Stimulated activated naive CD8-positive, alpha-beta T cell treated with anti-CD3 and anti-CD28 coated beads, Interleukin-15, Interleukin-2, amounts not matched to agents 100 ng/mL and 50 ng/mL, for 24 hours (primary cell): ENCODE results near the gene FRG1.
"Not testable (repeated sequence)": the region's sequence is repeated elsewhere in the genome, so short reads cannot be mapped to it uniquely, and the experiment has no call there.

Experiments used
- H3K27ac Mint-ChIP-seq: one replicate; pipeline ENCODE4 v1.8.0; 2021; ENCODE audit warnings: mild to moderate bottlenecking, mixed read lengths
- H3K27me3 Mint-ChIP-seq: one replicate; pipeline ENCODE4 v1.8.0; 2021; ENCODE audit warnings: mixed read lengths
- H3K36me3 Mint-ChIP-seq: one replicate; pipeline ENCODE4 v1.8.0; 2021; ENCODE audit warnings: low read depth, mixed read lengths
- H3K4me1 Mint-ChIP-seq: one replicate; pipeline ENCODE4 v1.8.0; 2021; ENCODE audit warnings: low read depth, mixed read lengths
- H3K4me3 Mint-ChIP-seq: one replicate; pipeline ENCODE4 v1.8.0; 2021; ENCODE audit warnings: mild to moderate bottlenecking, mixed read lengths
- H3K9me3 Mint-ChIP-seq: one replicate; pipeline ENCODE4 v1.8.0; 2021; ENCODE audit warnings: mixed read lengths

The FRG1 gene

DNA sequence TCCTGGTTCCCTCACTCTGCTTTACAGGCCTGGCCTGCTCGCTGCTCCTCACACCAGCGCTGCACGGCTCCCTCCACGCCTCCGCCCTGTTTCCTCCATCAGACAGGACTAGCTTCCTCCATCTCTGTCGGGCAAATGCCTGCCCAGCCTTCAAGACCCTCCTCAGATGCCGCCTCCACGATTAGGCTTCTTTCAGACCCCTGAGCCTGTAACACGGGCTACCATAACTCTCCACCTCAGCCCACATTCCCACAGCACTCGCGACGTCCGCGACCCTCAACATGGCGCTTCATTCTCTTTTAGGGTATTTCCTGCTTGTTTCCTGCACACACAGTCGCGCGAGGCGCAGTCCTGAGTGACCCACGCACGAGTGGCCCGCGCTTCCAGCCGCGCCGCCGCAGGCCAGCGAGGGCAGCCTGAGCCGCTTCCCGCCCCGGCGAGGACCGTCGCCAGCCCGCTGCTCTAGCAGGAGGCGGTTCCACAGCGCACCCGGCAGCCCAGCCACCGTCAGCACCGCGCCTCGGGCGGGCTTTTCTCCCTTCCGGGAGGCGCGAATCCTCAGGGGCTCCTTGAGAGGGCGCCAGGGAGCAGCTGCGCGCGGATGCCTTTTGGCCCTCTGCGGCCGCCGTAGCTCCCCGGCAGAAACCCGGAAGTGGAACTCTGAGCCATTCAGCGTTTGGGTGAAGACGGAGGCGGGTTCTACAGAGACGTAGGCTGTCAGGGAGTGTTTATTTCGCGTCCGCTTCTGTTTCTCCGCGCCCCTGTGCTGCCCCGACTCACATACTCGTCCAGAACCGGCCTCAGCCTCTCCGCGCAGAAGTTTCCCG, at the start of gene FRG1:
Gene FRG1 (plus strand): TSS at position 695 of the 827 bp plus-strand sequence. CDS start 138 bp downstream, outside the sequence.
- Mint-ChIP-seq H3K4me3 (peak within 1 kb of the TSS; percentile 96), H3K36me3 (peaks cover 53% of the 10 kb centered on the region), H3K27me3 (no peaks in the 10 kb centered on the region), H3K9me3 (peaks cover 11% of the 10 kb centered on the region), H3K27ac (peak within 1 kb of the TSS; percentile 97), H3K4me1 (peaks cover 54% of the 10 kb centered on the region)

DNA sequence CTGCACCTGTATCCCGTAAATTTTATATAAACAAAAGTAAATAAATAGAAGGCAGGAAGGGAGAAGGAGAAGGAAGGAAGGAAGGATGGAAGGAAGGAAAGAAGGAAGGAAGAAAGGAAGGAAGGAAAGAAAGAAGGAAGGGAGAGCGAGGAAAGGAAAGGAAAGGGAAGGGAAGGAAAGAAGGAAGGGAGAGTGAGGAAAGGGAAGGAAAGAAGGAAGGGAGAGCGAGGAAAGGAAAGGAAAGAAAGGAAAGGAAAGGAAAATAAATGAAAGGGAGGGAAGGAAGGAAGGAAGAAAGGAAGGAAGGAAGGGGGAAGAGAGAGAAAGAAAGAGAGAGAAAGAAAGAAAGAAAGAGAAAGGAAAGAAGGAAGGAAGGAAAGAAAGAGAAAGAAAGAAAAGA, 43.0 kb upstream of the FRG1 start:
- Mint-ChIP-seq H3K9me3 (no peaks in the 10 kb centered on the region), H3K36me3 (peaks cover 3% of the 10 kb centered on the region), H3K4me1 (no peaks in the 10 kb centered on the region), H3K4me3 (no peak overlapping the region), H3K27ac (no peak overlapping the region), H3K27me3 (no peaks in the 10 kb centered on the region)

DNA sequence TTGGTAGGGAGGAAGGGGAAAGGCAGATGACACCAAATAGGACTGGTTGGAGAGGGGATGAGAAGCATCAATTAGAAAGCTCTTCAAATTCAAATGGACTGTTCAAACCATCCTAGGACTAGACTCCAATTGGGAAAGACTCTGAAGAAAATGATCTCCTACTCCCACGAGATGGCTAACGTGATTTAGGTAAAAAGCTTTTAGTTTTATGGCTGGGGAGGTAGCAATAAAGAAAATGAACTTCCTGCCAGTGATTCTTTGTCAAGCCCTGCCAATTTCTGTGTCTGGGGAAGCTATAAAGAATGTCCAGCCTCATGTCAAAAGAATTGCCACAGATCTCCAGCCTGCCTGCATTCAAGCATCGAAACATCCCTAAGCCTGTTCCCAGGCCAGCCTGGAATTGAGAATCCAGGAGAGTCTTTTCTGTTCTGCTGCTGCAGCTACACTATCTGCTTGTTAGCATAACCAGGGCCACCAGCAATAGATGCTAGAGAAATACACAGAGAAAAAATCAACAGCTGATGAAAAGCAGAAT, 41.1 kb upstream of the FRG1 start:
- H3K27ac Mint-ChIP-seq, H3K27me3 Mint-ChIP-seq, H3K4me1 Mint-ChIP-seq, H3K9me3 Mint-ChIP-seq, H3K36me3 Mint-ChIP-seq, H3K4me3 Mint-ChIP-seq: not testable (repeated sequence)

DNA sequence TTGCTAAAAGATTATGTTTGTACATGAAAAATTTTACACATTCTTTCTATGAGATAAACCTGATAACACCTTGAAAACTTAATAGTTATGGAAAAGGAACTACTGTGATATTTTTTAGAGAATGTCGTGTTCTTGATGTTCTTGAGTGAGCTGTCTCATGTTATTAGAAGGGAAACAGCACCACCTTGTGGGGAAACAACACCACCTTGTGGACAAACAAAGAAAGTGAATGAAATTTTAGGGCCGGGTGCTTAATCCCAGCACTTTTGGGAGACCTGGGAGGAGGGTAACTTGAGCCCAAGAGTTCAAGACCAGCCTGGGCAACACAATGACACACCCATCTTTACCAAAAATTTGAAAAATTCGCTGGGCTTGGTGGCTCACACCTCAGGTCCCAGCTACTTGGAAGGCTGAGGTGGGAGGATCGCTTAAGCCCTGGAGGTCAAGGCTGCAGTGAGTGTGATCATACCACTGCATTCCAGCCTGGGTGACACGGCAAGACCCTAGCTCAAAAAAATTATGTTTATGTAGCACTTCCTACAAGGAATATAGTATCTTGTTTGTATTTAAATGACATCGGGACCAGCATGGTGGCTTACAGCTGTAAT, 36.1 kb upstream of the FRG1 start:
- H3K27me3 Mint-ChIP-seq, H3K9me3 Mint-ChIP-seq, H3K4me1 Mint-ChIP-seq, H3K4me3 Mint-ChIP-seq, H3K36me3 Mint-ChIP-seq, H3K27ac Mint-ChIP-seq: not testable (repeated sequence)

DNA sequence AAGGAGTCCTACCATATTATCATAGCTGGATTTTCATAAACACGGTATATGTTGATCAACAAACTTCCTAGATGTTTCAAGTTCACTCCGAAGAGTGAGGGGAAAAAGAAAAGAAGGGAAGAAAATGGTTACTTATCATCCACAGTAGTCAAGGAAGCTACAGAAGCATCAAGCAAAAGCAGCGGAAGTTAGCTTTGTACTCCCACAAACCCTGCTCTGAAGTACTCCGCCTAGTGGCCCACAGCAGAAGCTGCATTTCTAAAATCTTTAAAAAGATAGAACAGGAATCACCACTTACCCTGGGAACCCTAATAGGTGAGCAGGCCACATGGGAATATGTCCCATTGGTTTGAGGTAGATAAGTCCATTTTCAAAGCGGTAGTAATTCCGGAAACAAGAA, 28.5 kb upstream of the FRG1 start:
- Mint-ChIP-seq H3K27ac (no peak overlapping the region), H3K36me3 (peaks cover 14% of the 10 kb centered on the region), H3K4me3 (no peak overlapping the region), H3K4me1 (no peaks in the 10 kb centered on the region), H3K9me3 (peaks cover 9% of the 10 kb centered on the region), H3K27me3 (peaks cover 7% of the 10 kb centered on the region)

DNA sequence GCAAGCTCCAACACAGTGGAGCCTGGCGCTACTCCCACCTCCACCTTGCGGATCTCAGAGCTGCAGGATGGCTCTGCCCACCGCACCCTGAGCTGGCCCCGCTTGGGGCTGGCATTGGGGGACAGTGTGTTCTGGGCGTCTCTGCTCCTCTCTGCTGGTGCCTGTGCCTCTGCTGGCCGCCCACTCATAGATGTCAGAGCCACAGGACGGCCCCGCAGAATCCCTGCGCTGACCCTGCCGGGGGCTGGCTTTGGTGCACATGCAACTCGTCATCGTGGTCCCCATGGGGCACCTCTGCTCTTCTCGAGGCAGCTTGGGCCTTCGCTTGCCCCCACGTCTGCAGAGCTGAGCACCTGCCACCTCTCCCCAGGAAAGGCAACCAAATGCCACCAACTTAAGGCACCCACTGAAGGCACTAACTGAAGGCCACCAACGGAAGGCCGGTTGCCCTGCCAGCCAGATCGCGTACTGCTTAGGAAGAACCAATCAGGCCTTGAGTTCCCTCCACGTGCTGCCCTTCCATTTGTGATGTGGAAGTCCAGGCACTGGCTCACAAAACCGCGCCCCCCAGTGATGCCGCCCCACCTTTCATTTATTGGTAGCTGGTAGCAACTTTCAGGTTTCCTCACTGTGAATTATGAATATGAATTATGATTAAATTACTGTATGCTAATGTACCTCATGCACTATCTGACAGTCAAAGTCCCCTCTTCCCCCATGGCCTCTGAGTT, 23.3 kb upstream of the FRG1 start:
- no peak overlapping the region for H3K27ac Mint-ChIP-seq
- H3K4me3 Mint-ChIP-seq: no peak overlapping the region
- H3K27me3 Mint-ChIP-seq: no peaks in the 10 kb centered on the region
- peaks cover 22% of the 10 kb centered on the region for H3K9me3 Mint-ChIP-seq
- no peaks in the 10 kb centered on the region for H3K4me1 Mint-ChIP-seq
- peaks cover 52% of the 10 kb centered on the region for H3K36me3 Mint-ChIP-seq

DNA sequence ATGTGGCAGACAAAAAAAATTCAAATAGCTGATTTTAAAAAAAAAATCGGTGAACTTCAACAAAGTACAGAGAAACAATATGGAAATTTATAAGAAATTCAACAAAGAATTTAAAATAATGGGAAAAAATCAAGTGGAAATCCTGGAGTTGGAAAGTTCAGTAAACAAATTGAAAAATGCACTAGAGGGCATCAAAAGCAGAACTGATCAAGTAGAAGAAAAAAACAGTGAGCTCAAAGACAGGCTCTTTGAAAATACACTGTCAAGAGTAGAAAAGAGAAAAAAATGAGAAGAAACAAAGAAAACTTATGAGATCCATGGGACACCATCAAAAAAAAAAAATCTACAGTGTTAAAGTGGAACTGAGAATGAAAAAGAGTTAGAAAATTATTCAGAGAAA, 19.6 kb upstream of the FRG1 start:
- no peak overlapping the region for H3K27ac Mint-ChIP-seq
- no peaks in the 10 kb centered on the region for H3K27me3 Mint-ChIP-seq
- no peaks in the 10 kb centered on the region for H3K4me1 Mint-ChIP-seq
- H3K9me3 Mint-ChIP-seq: peaks cover 32% of the 10 kb centered on the region
- H3K36me3 Mint-ChIP-seq: peaks cover 76% of the 10 kb centered on the region
- no peak overlapping the region for H3K4me3 Mint-ChIP-seq

DNA sequence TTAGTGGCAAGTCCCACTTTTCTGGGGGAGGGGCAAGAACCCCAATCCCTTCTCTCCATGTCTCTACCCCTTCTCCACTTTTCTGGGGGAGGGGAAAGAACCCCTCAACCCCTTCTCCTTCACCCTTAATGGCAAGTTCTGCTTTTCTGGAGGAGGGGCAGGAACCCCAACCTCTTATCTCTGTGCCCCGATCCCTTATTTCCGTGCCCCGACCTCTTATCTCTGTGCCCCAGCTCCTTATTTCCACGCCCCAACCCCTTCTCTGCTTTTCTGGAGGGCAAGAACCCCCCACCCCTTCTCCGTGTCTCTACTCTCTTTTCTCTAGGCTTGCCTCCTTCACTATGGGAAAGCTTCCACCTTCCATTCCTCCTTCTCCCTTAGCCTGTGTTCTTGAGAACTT, 13.9 kb upstream of the FRG1 start:
- H3K27ac Mint-ChIP-seq, H3K4me1 Mint-ChIP-seq, H3K27me3 Mint-ChIP-seq, H3K4me3 Mint-ChIP-seq: not testable (repeated sequence)
- H3K9me3 Mint-ChIP-seq: peaks cover 24% of the 10 kb centered on the region
- H3K36me3 Mint-ChIP-seq: peaks cover 68% of the 10 kb centered on the region

DNA sequence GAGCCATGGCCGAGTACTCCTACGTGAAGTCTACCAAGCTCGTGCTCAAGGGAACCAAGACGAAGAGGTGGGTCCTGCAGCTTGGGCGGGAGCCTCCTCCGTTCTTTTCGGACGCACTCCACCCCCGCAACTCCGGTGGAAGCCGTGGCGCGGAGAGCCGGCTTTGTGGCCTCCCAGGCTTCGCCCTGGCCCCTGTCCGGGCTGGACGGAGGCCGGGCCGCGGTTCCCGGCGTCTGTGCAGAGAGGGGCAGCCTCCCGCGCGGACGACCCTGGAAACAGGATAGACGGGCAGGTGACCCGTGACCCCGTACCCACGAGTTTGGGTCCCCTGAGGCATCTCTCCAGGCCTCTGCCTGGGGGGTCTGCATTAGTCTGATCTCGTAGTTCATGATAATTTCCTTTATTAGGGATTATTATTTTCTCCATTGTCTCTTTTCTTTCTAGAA, 356 bp downstream of the FRG1 start:
- H3K27ac Mint-ChIP-seq: peak overlapping the region; percentile 97
- H3K9me3 Mint-ChIP-seq: peaks cover 11% of the 10 kb centered on the region

DNA sequence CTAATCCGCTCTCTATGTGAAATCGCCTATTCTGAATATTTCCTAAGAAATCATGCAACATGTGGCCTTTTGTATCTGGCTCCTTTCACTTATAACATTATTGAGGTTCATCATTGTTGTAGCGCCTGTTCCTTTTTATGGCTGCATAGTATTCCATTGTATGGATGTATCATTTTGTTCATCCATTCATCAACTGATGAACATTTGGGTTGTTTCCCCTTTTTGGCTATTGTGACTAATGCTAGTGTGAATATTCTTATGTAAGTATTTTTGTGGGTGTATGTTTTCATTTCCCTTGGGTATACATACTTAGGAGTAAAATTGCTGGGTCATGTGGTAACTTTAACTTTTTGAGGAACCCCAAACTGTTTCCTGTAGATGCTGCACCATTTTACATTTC, 1.7 kb downstream of the FRG1 start:
- peaks cover 63% of the 10 kb centered on the region for H3K36me3 Mint-ChIP-seq
- peaks cover 72% of the 10 kb centered on the region for H3K4me1 Mint-ChIP-seq
- H3K4me3 Mint-ChIP-seq: peak overlapping the region; percentile 96
- not testable (repeated sequence) for H3K27me3 Mint-ChIP-seq
- H3K27ac Mint-ChIP-seq: peak overlapping the region; percentile 61
- H3K9me3 Mint-ChIP-seq: peaks cover 11% of the 10 kb centered on the region

More for the DNA sequence above, 356 bp downstream of the FRG1 start:
- Mint-ChIP-seq H3K4me1 (peaks cover 60% of the 10 kb centered on the region), H3K27me3 (no peaks in the 10 kb centered on the region), H3K4me3 (peak overlapping the region; percentile 96), H3K36me3 (peaks cover 60% of the 10 kb centered on the region)

DNA sequence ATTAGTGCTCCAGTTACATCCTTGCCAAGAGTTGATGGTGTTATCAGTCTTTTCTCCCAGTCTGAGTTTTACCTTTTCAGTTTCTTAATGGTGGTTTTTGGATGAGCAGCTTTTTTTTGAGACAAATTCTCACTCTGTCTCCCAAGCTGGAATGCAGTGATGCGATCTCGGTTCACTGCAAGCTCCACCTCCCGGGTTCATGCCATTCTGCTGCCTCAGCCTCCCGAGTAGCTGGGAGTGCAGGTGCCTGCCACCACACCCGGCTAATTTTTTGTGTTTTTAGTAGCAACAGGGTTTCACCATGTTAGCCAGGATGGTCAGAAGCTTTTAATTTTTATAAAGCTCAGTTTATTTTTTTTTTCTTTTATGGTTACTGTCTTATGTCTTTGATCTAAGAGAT, 3.4 kb downstream of the FRG1 start:
- Mint-ChIP-seq H3K36me3 (peaks cover 77% of the 10 kb centered on the region), H3K9me3 (peaks cover 11% of the 10 kb centered on the region), H3K4me1 (peaks cover 81% of the 10 kb centered on the region), H3K4me3 (peak overlapping the region; percentile 26)
- H3K27ac Mint-ChIP-seq, H3K27me3 Mint-ChIP-seq: not testable (repeated sequence)

DNA sequence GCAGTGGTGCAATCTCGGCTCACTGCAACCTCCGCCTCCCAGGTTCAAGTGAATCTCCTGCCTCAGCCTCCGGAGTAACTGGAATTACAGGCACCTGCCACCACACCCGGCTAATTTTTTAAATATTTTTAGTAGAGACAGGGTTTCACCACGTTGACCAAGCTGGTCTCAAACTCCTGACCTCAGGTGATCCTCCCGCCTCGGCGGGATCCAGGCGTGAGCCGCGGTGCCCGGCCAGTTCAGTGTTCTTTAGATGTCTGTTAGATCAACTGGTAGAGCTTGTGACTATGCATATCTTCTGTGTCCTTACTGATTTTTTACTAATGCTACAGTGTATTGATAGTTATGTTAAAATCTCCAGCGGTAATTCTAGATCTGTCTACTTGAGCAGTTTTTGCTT, 6.2 kb downstream of the FRG1 start:
- H3K27ac Mint-ChIP-seq, H3K9me3 Mint-ChIP-seq, H3K27me3 Mint-ChIP-seq, H3K4me3 Mint-ChIP-seq: not testable (repeated sequence)
- peaks cover 65% of the 10 kb centered on the region for H3K4me1 Mint-ChIP-seq
- peaks cover 71% of the 10 kb centered on the region for H3K36me3 Mint-ChIP-seq

DNA sequence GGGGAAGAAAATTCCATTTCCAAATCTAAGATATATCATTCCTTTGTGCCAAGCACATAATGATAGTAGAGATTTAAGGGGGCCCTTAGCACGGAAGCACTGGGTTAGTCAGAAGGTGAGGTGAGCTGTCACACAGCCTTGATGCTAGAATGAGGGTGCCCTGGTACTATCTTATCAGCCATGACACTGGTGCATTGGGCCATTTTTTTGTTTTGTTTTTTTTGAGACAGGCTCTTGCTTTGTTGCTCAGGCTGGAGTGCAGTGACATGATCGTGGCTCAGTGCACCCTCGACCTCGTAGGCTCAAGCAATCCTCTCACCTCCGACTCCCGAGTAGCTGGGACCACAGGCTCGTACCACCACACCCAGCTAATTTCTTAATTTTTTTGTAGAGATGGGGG, 7.8 kb downstream of the FRG1 start:
- Mint-ChIP-seq H3K36me3 (peaks cover 69% of the 10 kb centered on the region), H3K4me1 (peaks cover 49% of the 10 kb centered on the region)
- not testable (repeated sequence) for H3K27me3 Mint-ChIP-seq, H3K4me3 Mint-ChIP-seq, H3K27ac Mint-ChIP-seq, H3K9me3 Mint-ChIP-seq

DNA sequence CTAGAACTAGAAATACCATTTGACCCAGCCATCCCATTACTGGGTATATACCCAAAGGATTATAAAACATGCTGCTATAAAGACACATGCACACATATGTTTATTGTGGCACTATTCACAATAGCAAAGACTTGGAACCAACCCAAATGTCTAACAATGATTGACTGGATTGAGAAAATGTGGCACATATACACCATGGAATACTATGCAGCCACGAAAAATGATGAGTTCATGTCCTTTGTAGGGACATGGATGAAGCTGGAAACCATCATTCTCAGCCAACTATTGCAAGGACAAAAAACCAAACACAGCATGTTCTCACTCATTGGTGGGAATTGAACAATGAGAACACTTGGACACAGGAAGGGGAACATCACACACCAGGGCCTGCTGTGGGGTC, 28.6 kb downstream of the FRG1 start:
- Mint-ChIP-seq H3K9me3 (peaks cover 21% of the 10 kb centered on the region), H3K36me3 (peaks cover 18% of the 10 kb centered on the region)
- H3K27me3 Mint-ChIP-seq, H3K4me1 Mint-ChIP-seq, H3K27ac Mint-ChIP-seq, H3K4me3 Mint-ChIP-seq: not testable (repeated sequence)

DNA sequence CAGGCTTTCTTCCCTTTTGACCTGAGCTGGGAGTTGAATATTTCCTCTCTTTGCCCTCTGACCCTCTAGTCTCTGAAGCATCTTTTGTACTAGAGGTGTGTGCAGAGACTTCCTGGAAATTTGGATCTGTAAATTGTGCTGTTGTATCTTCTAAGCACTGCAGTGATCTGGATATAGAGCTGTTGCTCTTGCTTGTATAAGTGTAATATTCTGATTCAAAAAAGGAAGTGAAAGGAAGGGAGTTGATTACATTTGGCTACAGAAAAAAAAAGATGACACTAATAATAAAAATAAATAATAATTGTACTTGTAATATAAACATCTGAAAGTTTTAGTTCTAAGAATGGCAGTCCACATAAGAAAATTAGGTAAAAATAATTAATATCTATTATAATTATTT, 33.0 kb downstream of the FRG1 start:
- no peaks in the 10 kb centered on the region for H3K36me3 Mint-ChIP-seq
- H3K27me3 Mint-ChIP-seq: peaks cover 10% of the 10 kb centered on the region
- no peaks in the 10 kb centered on the region for H3K4me1 Mint-ChIP-seq
- no peaks in the 10 kb centered on the region for H3K9me3 Mint-ChIP-seq
- H3K4me3 Mint-ChIP-seq: no peak overlapping the region
- no peak overlapping the region for H3K27ac Mint-ChIP-seq
